ENCODE data around the gene KRTAP4-8. TPM values are rescaled to one million over a fixed set of nuclear protein-coding genes. Genes with fewer than 3 reads are reported as not detected.

KRTAP4-8 gene
- total RNA-seq, 1 experiment from 2014 or later, result not detected

- ChIA-PET POLR2A (ENCODE audit: unreplicated experiment) (no interaction called here), CTCF (no interaction called here)
- intact Hi-C loops (cut with micrococcal nuclease), result no loop called here
- Histone ChIP-seq H3F3A (ENCODE audit: low read length, unreplicated experiment) (peaks cover 5% of the 10 kb centered on the region), H3K27me3 (ENCODE audit: low read length) (no peaks in the 10 kb centered on the region), H3K27ac (ENCODE audit: low read length) (peak overlapping the region; percentile 80), H3K9me2 (replicated peaks; ENCODE audit: low read length) (no peaks in the 10 kb centered on the region), H3K4me2 (ENCODE audit: low read length) (peak overlapping the region; percentile 76), H3K36me3 (ENCODE audit: low read depth, low read length) (no peaks in the 10 kb centered on the region), H4K20me1 (ENCODE audit: low read length) (no peaks in the 10 kb centered on the region), H3K9ac (ENCODE audit: low read length) (peak overlapping the region; percentile 10; the same call in 1 of the 2 replicates), H3K4me1 (ENCODE audit: insufficient read depth, low read length) (peaks cover 15% of the 10 kb centered on the region), H3K4me3 (ENCODE audit: low read length) (peak overlapping the region; percentile 47), H2AFZ (ENCODE audit: low read length) (peak overlapping the region; percentile 53; the same call in 1 of the 2 replicates), H3K79me2 (ENCODE audit: low read length) (no peaks in the 10 kb centered on the region), H3K9me3 (ENCODE audit: low read length) (no peaks in the 10 kb centered on the region)
- peak; percentile 78 for DNase-seq
- peak; percentile 72 for ATAC-seq
- TF ChIP-seq EZH2 (IDR thresholded peaks at IDR 0.05; ENCODE audit: low read length, unreplicated experiment) (no peak), EZH2phosphoT487 (IDR thresholded peaks at IDR 0.05; ENCODE audit: borderline replicate concordance, low read length) (no peak)
- TF ChIP-seq, protein P1, sequence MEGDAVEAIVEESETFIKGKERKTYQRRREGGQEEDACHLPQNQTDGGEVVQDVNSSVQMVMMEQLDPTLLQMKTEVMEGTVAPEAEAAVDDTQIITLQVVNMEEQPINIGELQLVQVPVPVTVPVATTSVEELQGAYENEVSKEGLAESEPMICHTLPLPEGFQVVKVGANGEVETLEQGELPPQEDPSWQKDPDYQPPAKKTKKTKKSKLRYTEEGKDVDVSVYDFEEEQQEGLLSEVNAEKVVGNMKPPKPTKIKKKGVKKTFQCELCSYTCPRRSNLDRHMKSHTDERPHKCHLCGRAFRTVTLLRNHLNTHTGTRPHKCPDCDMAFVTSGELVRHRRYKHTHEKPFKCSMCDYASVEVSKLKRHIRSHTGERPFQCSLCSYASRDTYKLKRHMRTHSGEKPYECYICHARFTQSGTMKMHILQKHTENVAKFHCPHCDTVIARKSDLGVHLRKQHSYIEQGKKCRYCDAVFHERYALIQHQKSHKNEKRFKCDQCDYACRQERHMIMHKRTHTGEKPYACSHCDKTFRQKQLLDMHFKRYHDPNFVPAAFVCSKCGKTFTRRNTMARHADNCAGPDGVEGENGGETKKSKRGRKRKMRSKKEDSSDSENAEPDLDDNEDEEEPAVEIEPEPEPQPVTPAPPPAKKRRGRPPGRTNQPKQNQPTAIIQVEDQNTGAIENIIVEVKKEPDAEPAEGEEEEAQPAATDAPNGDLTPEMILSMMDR (conservative IDR thresholded peaks at IDR 0.05; ENCODE audit: low read depth, low read length), result no peak
- BruUV-seq (replicated peaks), result no TSS peak
These were observed 49.5 kb downstream of the KRTAP4-8 start for GRCh38 chr17:41048441-41048840.

Other genes starting within 250 kb of the KRTAP4-8 start
- gene KRT12, start 230.9 kb downstream of the KRTAP4-8 start, total RNA-seq (2014; rRNA removed), result not detected in 2 replicates
- 0.18 TPM in 1 of 2 replicates, not detected in the other for gene KRT20, start 212.9 kb downstream of the KRTAP4-8 start, total RNA-seq (2014; rRNA removed)
- not detected in 2 replicates for gene KRT23, start 160.5 kb downstream of the KRTAP4-8 start, total RNA-seq (2014; rRNA removed)
- gene KRT39, start 131.2 kb downstream of the KRTAP4-8 start, total RNA-seq (2014; rRNA removed), result not detected in 2 replicates
- not detected in 2 replicates for gene KRT40, start 113.8 kb downstream of the KRTAP4-8 start, total RNA-seq (2014; rRNA removed)
- not detected in 2 replicates for gene KRTAP3-3, start 104.0 kb downstream of the KRTAP4-8 start, total RNA-seq (2014; rRNA removed)
- not detected in 2 replicates for gene KRTAP3-2, start 98.2 kb downstream of the KRTAP4-8 start, total RNA-seq (2014; rRNA removed)
- 1.6 TPM in 1 of 2 replicates, not detected in the other for gene KRTAP3-1, start 89.0 kb downstream of the KRTAP4-8 start, total RNA-seq (2014; rRNA removed)
- gene KRTAP1-5, start 70.9 kb downstream of the KRTAP4-8 start, total RNA-seq (2014; rRNA removed), result 0.51 TPM in 1 of 2 replicates, not detected in the other
- gene KRTAP1-4, start 67.9 kb downstream of the KRTAP4-8 start, total RNA-seq (2014; rRNA removed), result not detected in 2 replicates
- gene KRTAP1-3, start 63.3 kb downstream of the KRTAP4-8 start, total RNA-seq (2014; rRNA removed), result not detected in 2 replicates
- not detected in 2 replicates for gene KRTAP1-1, start 56.7 kb downstream of the KRTAP4-8 start, total RNA-seq (2014; rRNA removed)
- not detected in 2 replicates for gene KRTAP2-1, start 50.8 kb downstream of the KRTAP4-8 start, total RNA-seq (2014; rRNA removed)
- not detected in 2 replicates for gene KRTAP2-2, start 42.9 kb downstream of the KRTAP4-8 start, total RNA-seq (2014; rRNA removed)
- 10.8 and 12.4 TPM in 2 replicates for gene KRTAP2-3, start 38.0 kb downstream of the KRTAP4-8 start, total RNA-seq (2014; rRNA removed)
- gene KRTAP2-4, start 32.3 kb downstream of the KRTAP4-8 start, total RNA-seq (2014; rRNA removed), result not detected in 2 replicates
- not detected in 2 replicates for gene KRTAP4-7, start 14.0 kb downstream of the KRTAP4-8 start, total RNA-seq (2014; rRNA removed)
- not detected in 2 replicates for gene KRTAP4-16, start 4.1 kb upstream of the KRTAP4-8 start, total RNA-seq (2014; rRNA removed)
- gene KRTAP4-9, start 7.2 kb upstream of the KRTAP4-8 start, total RNA-seq (2014; rRNA removed), result not detected in 2 replicates
- not detected in 2 replicates for gene KRTAP4-11, start 20.2 kb upstream of the KRTAP4-8 start, total RNA-seq (2014; rRNA removed)
- not detected in 2 replicates for gene KRTAP4-12, start 26.0 kb upstream of the KRTAP4-8 start, total RNA-seq (2014; rRNA removed)
- gene KRTAP4-6, start 42.4 kb upstream of the KRTAP4-8 start, total RNA-seq (2014; rRNA removed), result not detected in 2 replicates
- not detected in 2 replicates for gene KRTAP4-5, start 51.7 kb upstream of the KRTAP4-8 start, total RNA-seq (2014; rRNA removed)
- gene KRTAP4-4, start 62.6 kb upstream of the KRTAP4-8 start, total RNA-seq (2014; rRNA removed), result not detected in 2 replicates
- gene KRTAP4-3, start 70.1 kb upstream of the KRTAP4-8 start, total RNA-seq (2014; rRNA removed), result not detected in 2 replicates
- gene KRTAP4-2, start 80.1 kb upstream of the KRTAP4-8 start, total RNA-seq (2014; rRNA removed), result not detected in 2 replicates
- gene KRTAP4-1, start 86.8 kb upstream of the KRTAP4-8 start, total RNA-seq (2014; rRNA removed), result not detected in 2 replicates
- gene KRTAP9-1, start 91.7 kb upstream of the KRTAP4-8 start, total RNA-seq (2014; rRNA removed), result not detected in 2 replicates
- gene KRTAP9-2, start 128.5 kb upstream of the KRTAP4-8 start, total RNA-seq (2014; rRNA removed), result not detected in 2 replicates
- gene KRTAP9-3, start 134.3 kb upstream of the KRTAP4-8 start, total RNA-seq (2014; rRNA removed), result not detected in 2 replicates
- gene KRTAP9-8, start 139.9 kb upstream of the KRTAP4-8 start, total RNA-seq (2014; rRNA removed), result not detected in 2 replicates
- gene KRTAP9-4, start 151.5 kb upstream of the KRTAP4-8 start, total RNA-seq (2014; rRNA removed), result not detected in 2 replicates
- gene KRTAP9-9, start 157.2 kb upstream of the KRTAP4-8 start, total RNA-seq (2014; rRNA removed), result not detected in 2 replicates
- gene KRTAP9-6, start 167.2 kb upstream of the KRTAP4-8 start, total RNA-seq (2014; rRNA removed), result not detected in 2 replicates
- gene KRTAP9-7, start 177.6 kb upstream of the KRTAP4-8 start, total RNA-seq (2014; rRNA removed), result not detected in 2 replicates
- gene KRTAP29-1, start 204.7 kb upstream of the KRTAP4-8 start, total RNA-seq (2014; rRNA removed), result not detected in 2 replicates
- not detected in 2 replicates for gene KRTAP16-1, start 211.2 kb upstream of the KRTAP4-8 start, total RNA-seq (2014; rRNA removed)
- gene KRTAP17-1, start 217.6 kb upstream of the KRTAP4-8 start, total RNA-seq (2014; rRNA removed), result not detected in 2 replicates

All from PC-3 (cell line).